GM20000 (cell line): ENCODE measurements around the gene RBP4.

Experiments
- DNase-seq: peaks from one replicate; pipeline ENCODE4 v3.0.0; 2012; ENCODE audit warnings: low spot score
- TF ChIP-seq, protein P1 (sequence below): IDR thresholded peaks from 2 replicates; pipeline ENCODE4 v1.5.1; 2012; ENCODE audit warnings: mild to moderate bottlenecking, control low read depth; ENCODE audit errors: extremely low read depth, missing control alignments

RBP4 gene

DNA sequence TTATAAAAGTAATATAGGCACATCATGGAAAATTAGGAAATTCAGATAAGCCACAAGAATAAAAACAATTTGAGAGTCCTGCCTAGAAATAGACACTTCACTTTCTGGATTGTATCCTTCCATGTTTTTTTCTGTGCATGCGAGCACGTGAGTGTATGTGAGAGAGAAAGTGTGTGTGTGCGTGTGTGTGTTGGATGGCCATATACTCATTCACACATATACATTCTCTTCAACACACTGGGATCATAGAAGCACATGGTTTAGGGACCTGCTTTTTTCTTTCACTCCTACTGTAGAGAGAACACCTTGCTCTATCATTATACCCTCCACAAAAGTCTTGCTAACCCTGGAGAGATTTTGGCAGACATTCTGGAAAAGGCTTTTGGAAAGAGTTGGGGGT lies 27.1 kb downstream of the RBP4 start:
- TF ChIP-seq, protein P1, sequence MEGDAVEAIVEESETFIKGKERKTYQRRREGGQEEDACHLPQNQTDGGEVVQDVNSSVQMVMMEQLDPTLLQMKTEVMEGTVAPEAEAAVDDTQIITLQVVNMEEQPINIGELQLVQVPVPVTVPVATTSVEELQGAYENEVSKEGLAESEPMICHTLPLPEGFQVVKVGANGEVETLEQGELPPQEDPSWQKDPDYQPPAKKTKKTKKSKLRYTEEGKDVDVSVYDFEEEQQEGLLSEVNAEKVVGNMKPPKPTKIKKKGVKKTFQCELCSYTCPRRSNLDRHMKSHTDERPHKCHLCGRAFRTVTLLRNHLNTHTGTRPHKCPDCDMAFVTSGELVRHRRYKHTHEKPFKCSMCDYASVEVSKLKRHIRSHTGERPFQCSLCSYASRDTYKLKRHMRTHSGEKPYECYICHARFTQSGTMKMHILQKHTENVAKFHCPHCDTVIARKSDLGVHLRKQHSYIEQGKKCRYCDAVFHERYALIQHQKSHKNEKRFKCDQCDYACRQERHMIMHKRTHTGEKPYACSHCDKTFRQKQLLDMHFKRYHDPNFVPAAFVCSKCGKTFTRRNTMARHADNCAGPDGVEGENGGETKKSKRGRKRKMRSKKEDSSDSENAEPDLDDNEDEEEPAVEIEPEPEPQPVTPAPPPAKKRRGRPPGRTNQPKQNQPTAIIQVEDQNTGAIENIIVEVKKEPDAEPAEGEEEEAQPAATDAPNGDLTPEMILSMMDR: no peak

GRCh38 chr10:93573051-93573909 lies 27.8 kb downstream of the RBP4 start:
- DNase-seq: no peak
- TF ChIP-seq, protein P1: no peak

More for the DNA sequence above, 27.1 kb downstream of the RBP4 start:
- DNase-seq: no peak

DNA sequence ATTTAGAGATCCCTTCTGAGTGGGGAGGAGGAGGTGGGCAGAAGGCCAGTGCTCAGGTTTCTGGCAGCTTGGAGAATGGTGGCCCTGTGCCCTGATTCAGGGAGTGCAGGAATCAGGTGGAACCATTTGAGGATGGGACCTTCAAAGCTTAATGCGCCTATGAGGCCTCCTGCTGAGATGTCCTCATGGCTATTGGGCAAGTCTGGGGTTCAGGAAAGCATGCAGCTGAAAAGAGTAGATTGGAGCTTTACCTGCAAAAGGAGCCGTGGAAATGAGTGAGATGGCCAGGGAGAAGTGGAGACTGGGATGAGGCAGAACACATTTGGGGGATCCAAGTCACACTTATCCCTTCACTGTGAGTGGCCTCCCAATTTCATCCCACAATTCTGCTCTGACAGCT lies 28.4 kb downstream of the RBP4 start:
- TF ChIP-seq, protein P1: no peak
- DNase-seq: no peak

GRCh38 chr10:93570383-93570782 lies 30.7 kb downstream of the RBP4 start:
- DNase-seq: no peak
- TF ChIP-seq, protein P1: no peak

GRCh38 chr10:93568105-93568390 lies 33.0 kb downstream of the RBP4 start:
- DNase-seq: no peak

DNA sequence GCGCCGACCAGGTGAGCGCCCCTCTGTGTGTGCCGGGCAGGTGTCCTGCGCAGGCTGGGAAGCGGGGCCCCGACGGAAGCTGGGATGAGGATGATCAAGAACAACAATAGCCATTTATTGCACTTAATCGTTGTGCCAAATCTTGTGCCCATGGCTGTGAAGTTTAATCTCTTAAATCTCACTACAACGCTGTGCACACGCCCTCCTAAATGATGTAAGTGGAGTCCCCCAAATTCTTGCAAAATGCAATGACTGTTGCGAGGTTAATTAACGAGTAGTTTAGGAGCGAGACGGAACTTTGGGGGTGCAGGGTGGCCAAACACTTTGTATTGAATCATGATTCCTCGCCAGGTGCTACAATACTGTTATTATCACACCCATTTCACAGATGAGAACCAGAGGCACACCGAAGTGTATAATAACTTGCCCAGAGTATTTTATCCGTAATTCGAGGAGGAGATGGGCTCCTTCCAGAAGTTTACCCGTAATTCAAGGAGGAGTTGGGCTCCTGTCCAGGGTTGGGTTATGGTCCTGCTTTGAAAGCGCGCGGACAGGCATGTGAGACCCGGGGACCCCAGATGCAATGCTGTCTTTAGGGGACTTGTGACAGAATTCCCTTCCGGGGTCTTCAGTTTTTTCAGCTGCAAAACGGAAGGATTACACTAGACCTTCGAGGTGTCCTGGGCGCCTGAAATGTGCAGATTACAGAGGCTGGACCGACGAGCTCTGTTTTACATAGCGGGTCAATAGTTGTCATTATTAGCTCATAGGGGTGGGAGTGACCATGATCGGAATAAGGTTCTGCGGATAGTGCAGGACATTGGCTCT lies 33.5 kb downstream of the RBP4 start:
- TF ChIP-seq, protein P1: no peak
- no peak for DNase-seq

More at GRCh38 chr10:93568105-93568390, 33.0 kb downstream of the RBP4 start:
- TF ChIP-seq, protein P1: no peak
